Pericardium fibroblast (primary cell): ENCODE measurements around the gene ATG16L1. TPM values are rescaled to one million over a fixed set of nuclear protein-coding genes. Genes with fewer than 3 reads are reported as not detected.

ENCODE experiments used
- total RNA-seq: library from RNA; depleted of rRNA; stranded (reverse); fragments of >200 nt; gene quantifications from 2 replicates; pipeline ENCODE4 v1.2.3, GENCODE V29; 2015

The ATG16L1 gene
- total RNA-seq, result 15.5 and 15.7 TPM in 2 replicates

DNA sequence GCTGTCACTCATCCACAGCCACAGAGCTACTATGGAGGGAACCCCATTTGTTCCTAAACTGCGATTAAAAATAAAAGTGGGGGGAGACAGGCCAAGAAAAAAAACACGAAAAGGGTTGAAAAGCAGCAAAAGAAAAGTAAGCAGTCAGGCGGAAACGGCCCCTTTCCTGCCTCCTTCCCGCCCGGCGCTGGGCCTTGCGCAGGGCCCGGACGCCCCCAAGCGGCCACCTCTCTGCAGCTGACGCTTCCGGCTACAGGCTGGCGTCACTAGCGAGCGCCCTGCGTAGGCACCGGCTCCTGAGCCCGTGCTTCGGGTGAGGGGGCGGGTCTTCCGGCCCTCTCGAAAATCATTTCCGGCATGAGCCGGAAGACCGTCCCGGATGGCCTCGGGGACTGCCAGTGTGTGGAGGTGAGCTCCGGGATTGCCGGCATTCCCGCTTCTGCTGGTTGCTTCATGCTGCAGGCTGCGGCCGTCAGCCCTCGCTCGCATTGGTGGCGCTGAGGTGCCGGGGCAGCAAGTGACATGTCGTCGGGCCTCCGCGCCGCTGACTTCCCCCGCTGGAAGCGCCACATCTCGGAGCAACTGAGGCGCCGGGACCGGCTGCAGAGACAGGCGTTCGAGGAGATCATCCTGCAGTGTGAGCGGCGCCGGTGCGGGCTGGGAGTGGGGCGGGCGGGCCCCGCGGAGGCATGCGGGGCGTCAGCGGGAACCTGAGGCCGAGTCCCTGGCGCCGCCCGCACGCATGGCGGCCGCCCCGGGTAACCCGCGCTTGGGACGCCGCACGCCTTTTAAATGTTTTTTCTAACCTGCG lies at the start of gene ATG16L1:
TSS of gene ATG16L1 (plus strand) at position 368 of the 811 bp plus-strand sequence. CDS start at position 523, 155 bp downstream.

DNA sequence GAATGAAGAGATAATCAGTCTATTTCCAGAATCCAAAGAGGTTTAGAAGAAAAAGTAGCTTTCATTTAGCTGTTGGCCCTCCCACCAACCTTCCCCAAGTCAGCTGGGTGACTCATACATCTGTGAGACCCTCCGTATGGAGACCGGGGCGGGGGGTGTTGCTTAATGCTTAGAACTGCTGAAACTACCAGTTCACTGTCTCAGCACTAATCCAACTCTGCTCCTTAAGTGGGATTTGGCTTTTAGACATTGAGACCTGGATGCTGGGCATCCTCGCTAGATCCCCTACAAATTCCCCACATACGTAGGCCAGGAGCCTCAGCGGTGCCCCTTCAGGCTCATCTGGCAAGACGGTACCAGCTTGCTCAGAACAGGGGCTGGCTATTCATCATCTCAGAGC lies 56.1 kb downstream of the ATG16L1 start, which contains the start of gene SAG:
TSS of gene SAG (plus strand) at position 252 of the 400 bp plus-strand sequence. CDS start 1,374 bp downstream, outside the sequence.

Other genes with a start within 250 kb of the ATG16L1 start
- 1.3 TPM in 1 of 2 replicates, not detected in the other for gene NGEF, start 238.4 kb upstream of the ATG16L1 start, total RNA-seq
- not detected in 2 replicates for gene NEU2, start 219.0 kb upstream of the ATG16L1 start, total RNA-seq
- gene INPP5D, start 191.3 kb upstream of the ATG16L1 start, total RNA-seq, result 0.12 and 0.17 TPM in 2 replicates
- not detected in 2 replicates for gene SAG, start 56.1 kb downstream of the ATG16L1 start, total RNA-seq
- gene DGKD, start 102.8 kb downstream of the ATG16L1 start, total RNA-seq, result 6.7 and 8.2 TPM in 2 replicates